Umbilical cord (tissue), 2 donors: Measurements from ENCODE around the gene TLN1. TPM values are rescaled to one million over a fixed set of nuclear protein-coding genes. Genes with fewer than 3 reads are reported as not detected.

ENCODE experiments used
- DNase-seq: peaks from one replicate; pipeline ENCODE4 v3.0.0-alpha.2; 2015; ENCODE audit warnings: low spot score
- total RNA-seq: library from RNA; depleted of rRNA; stranded (reverse); fragments of >200 nt; gene quantifications from one replicate; pipeline ENCODE4 v1.2.3, GENCODE V29; 2014; ENCODE audit warnings: low replicate concordance; ENCODE audit not compliant: insufficient read depth

Gene TLN1
- total RNA-seq, 1 donor from 2014 or later = 273 TPM

DNA sequence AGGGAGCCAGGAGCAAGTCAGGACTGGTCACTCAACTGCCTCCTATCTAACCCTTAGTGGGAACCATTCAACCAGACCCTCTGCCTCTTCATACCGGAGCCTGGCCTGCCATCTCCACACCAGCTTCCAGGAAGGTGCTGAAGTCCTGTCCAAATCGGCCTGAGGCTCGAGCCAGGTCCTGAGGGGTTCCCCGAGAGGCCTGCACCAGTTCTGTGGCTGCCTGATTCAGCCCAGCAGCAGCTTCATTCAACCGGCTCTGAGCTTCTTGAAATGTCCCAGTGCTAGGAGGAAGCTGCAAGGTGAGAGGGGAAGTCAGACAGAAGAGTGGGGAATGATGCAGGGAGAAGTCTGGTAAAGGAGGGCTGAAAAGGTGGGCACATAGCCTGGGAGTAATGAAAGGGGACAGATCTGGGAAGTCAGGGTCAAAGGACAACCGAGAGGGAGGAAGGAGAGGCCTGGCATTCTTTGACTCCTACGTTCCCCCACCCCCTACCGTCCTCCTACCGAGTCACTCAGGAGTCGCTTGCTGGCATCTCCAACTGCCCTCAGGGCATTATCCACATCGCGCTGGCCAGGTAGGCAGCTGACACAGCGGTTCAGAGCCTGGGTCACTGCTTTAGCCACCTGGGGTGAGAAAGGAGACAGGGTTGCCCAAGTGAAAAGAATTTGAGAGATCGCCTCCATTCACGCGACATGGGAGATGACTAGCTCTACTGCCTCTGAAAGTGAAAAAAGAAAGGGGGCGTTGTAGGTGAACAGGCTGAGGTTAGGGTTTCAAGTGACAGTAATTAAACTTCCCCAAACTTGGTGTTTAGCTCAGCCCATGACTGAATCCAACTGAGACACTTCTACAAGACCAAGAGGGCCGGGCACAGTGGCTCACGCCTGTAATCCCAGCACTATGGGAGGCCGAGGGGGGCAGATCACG, 20.2 kb downstream of the TLN1 start:
- DNase-seq = no peak

DNA sequence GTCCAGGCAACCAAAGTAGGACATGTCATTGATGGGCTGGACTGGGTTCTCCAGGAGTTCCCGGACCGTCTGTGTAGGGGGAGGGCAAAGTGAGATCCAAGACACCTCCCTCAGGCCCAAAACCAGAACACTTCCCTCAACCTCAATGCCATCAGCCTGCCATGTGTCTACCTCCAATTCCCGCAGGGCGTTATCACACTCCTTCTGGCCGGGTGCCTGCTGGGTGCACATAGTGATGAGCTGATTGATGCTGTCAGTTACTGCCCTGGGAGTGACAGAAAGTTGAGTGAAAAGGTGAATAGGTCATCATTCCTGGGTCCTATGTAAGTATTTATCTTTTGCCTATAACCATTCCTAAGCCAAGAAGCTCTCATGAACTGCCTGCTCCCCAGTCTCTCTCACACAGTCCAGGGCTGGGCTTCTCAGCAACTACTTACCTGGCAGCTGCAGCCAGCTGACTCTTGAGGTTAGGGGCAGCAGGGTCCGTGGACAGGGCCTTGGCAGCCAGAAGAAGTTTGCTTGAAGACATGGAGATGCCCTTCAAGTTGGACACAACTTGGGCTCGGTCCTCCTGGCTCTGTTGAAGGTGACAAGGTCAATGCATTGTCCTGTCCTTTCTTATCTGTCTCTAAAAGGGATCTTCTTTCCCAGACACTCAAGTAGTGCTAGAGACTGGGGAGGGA, 21.0 kb downstream of the TLN1 start:
- no peak for DNase-seq

DNA sequence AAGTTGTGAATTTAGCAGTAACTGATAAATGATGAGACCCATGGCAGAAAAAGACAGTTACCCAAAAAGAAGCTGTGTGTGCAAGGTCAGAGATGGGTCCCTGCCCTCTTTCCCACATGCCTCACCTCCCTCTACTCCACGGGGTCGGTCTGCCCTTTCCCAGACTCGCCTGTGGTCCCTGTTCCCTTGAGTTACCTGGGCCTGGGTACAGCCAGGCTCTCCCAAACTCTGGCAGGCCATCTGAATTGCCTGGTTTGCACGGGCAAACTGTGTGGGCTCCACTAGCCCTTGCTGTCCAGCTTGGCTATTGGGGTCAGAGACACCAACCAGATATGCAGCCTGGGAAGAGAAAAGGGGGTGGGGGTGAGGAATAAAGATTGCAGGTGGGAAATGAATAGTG, 23.8 kb downstream of the TLN1 start:
- DNase-seq = no peak

DNA sequence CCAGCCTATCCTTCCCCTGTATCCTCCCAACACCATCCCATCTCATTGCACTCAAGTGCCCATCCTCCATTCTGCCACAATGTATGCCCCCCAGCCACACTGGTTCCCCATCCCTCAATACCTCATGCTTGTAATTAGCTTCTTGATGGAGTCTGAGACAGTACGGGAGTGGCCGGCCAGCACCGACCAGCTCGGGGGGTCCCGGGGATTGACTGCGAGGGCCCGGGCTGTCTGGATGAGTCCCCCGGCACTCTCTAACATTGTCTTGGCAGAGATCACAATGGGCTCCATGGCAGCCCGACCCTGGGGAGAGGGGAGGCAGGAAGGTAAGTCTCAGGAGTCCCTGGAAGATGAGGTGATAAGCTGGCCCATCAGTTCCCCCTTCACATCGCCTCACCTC, 25.0 kb downstream of the TLN1 start:
- no peak for DNase-seq

DNA sequence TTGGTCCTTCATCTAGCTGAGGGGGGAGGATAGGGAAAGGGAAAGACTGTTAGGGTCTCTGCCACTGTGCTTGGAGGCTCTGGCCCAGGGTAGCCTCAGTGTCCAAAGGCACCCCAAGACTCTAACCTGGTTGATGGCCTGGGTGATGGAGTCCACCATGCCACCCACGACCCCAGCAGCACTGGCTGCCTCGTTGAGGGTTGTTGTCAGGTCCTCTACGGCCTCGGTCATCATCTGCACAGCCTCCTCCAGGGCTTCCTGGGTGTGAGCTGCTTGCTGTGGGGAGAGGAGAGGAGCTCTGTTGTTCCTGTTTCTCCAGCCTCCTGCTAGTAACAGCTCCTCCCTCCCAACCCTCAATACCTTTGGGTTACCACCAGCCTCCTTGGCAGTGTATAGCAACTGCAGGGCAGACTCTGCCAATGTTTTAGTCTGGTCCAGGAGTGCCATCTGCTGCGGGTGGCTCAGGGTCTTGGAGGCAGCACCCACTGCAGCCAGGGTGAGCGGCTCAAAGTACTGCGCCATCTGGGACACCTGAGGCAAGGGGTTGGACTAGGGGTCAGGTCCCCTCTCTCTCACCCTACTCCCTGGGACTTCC, 26.1 kb downstream of the TLN1 start:
- DNase-seq = no peak

DNA sequence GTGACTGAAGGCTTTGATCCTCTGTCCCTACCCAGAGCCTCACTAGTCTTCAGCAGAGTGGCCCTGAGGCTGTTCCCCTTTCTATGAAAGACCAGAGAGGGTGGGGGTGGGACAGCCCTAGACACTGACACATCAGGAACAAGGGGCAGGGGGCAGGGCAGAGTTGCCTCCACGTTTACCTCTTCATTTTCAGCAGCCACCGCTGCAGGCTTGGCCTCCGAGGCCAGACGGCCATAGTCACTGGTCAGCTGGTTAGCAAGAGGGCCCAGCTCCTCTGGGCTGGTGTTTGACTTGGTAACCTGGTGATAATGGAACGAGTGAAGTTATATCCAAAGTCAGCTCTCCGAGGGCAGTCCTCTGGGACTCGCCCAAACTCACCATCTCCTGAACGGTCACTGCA, 26.6 kb downstream of the TLN1 start:
- no peak for DNase-seq

DNA sequence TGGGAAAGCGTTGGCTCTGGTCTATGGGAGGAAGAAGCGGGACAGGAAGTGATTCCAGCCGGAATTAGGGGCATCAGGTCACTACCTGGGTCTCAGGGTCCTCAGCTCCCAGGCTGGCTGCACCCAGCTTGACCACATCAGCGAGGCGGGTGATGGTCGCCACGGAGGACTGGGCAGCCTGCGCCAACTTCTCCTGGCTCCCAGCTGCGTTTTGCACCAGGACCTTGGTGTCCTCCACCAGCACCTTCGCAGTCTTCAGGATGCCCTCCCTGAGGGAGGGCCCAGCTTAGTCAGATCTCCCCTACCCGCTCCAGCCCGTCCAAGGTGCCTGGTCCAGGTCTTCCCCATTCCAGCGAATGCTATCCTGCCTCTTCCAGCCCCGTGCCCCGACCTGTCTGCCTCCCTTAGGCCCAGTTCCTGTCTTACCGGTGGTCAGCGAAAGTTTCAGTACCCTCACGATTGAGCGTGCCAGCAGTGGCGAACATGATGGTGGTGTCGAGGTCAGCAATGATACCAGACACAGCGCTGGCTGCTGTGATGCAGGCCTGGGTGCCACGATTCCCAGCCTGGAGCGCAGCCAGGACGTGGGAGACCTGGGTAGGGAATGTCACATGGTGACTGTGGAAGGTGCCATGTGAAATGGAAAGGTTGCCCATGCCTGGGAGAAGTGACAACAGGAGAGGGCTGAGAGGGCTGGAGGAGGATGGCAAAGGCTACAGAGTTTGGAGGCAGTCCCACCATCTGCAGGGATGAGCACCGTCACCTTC, 27.9 kb downstream of the TLN1 start:
- DNase-seq = no peak

DNA sequence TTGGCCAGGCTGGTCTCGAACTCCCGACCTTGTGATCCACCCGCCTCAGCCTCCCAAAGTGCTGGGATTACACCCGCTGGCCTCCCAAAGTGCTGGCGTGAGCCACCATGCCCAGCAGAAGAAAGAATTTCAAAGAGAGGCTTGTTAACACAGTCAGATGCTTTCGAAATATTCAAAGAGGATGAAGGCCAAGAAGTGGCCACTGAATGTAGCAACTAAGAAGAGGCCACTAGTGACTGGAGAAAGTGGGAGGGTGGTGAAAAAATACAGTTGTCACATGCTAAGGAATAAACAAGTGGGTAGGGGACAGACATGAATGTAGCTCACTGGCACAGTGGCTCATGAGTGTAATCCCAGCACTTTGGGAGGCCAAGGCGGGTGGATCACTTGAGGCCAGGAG, 29.3 kb downstream of the TLN1 start:
- no peak for DNase-seq

DNA sequence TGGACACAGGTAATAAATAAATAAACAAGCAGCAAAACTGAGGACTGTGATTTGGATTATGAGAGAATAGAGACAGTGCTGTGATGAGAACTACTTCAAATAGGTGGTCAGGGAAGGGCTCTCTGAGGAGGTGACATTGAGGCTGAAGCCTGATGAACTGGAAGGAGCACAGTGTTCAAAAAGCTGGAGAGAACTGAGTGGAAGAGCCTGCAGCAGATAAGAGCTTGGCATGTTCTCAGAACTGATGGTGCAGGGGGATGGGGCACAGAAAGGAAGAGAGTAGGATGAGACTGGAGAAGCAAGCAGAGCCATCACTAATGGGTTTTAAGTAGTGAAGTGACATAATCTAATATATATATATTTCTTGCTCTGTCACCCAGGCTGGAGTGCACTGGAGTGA, 31.1 kb downstream of the TLN1 start:
- no peak for DNase-seq

DNA sequence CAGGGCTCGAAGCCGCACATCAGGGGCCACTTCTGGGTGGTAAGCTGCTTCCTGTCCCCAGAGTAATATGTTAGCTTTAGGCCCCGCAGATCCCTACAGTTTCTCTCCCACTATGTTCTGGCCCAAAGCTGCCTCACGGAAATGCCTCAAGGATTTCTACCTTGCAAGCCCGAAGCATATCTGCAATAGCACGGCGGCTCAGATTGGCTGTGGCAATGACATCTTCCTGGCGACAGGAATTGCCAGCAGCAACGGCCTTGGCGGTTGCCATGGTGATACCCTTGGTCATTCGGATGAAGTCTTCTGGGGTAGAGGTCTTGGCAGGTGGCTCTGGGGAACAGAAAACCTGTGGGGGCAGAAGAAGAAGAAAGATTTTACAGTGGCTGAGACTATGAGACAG, 32.0 kb downstream of the TLN1 start:
- DNase-seq = no peak

DNA sequence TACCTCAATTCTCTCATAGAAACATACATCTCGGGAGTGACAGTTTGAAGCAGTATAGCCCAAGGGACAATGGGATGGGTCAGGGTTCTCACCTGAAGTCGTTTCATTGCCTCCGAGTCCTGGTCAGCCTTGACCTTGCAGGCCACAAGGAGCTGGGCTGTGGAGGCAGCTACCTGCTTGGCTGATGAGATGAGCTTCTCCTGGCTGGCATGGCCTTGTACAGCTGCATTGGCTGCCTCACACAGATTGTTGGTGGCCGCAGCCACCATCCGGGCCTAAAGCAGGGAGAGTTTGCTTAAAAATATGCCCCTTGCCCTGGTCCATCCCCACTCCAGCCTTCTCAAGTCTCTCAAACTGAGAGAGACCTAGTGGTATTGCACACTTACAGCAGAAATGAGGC, 33.8 kb downstream of the TLN1 start:
- DNase-seq = no peak

DNA sequence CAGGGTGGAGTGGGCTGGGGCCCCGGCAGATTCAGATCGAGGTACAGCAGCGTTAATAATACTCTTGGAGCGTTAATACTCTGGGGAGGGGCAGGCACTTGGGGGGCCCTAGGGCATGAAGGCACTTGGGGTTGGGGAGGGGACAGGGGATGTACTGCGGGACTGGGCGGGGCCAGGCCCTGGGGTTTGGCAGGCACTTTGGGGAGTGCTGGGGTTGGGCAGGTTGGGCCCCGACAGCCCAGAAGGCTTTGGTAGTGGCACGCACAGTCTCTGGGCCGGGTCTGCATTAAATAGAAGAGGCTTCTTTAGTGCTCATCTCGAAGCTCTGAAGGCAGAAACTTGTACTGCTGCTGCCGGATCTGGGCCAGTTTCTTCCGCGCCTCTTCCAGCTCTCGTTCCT, 34.5 kb downstream of the TLN1 start:
- no peak for DNase-seq

DNA sequence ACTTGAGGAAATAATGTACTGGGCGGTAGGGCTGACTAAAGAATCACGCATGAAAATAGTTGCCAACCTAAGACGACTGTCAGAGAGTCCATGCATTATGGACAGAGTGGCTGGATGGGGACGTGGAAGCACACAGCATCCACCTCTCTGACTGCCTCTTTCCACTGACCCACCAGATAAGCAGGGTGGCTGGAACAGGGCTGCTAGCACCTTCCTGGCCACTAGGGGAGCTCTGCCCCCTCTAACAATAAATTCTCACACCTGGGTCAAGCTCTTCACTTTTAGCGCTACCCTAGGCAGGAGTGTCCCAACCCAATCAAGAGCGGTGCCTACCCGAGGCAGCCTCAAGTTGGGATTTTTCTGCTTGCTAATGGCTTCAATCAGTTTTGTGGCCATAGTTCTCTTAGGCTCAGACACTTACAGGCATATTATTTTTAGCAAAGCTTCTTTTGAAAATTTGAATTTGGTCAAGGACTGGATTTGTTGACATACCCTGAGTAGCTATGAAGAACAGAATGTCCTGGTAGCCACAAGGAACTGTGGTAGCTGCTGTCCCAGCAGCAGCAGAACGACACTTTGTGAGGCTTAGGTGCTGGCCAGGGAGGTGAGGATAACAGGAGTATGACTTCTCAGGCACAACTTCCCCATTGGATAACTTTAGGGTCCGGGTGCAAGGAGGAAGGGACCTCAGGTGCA, 35.3 kb downstream of the TLN1 start:
- DNase-seq = peak; percentile 46

DNA sequence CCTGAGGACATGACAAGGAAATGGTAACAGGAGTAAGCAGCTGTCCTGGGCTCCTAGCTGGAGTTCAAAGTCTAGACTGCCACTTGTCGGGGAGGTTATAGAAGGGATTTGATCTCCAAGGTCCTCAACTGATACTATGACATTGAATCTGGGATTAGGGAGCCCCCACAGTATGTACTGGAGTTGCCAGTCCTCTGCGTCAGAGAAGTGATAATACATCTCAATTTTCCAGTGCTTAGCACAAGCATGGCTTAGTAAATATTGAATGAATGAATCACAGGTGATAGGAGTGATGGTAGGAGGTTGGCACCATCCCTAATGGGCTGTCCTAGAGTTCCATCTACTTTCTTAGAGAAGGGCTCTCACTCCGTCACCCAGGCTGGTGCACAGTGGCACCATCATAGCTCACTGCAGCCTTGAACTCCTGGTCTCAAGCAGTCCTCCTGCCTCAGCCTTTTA, 36.0 kb downstream of the TLN1 start:
- DNase-seq = no peak

DNA sequence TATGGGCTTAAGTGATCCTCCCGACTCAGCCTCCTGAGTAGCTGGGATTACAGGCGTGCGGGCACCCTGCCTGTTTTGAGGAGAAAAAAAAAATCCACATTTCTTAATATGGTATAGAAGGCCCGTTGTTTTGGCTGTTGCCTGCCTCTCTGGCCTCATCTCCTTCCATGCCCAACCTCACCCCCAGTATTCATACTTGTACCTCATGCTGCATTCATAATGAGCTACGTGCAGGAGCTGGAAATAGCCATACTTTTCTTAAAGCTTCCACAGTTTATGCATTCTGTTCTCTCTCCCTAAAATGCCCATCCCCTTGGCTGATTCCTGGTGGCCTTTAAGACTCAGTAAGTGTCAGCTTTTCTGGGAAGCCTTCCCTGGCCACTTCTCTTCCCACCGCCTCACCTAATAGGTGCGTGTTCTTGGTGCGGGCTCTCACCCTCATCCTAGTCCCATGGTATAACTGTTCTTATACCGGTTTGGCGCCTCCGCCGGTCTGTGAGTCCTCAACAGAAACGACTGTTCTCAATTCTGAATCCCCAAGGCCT, 40.2 kb downstream of the TLN1 start:
- peak; percentile 61 for DNase-seq

DNA sequence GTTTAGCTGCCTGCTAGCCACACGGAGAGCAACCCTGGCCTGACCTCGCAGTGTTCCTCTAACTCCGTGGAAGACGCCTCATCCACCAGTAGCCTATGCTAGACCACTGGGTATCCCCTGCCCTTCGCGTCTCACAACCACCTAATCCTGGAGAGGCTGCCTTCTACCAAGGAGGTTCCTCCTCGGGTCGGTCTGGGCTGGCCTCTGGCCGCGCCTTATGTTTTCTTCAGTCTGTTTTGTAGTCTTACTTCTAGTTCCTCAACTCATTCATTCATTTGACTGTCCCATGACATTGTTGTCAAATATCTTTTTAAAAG, 40.7 kb downstream of the TLN1 start:
- DNase-seq = no peak

DNA sequence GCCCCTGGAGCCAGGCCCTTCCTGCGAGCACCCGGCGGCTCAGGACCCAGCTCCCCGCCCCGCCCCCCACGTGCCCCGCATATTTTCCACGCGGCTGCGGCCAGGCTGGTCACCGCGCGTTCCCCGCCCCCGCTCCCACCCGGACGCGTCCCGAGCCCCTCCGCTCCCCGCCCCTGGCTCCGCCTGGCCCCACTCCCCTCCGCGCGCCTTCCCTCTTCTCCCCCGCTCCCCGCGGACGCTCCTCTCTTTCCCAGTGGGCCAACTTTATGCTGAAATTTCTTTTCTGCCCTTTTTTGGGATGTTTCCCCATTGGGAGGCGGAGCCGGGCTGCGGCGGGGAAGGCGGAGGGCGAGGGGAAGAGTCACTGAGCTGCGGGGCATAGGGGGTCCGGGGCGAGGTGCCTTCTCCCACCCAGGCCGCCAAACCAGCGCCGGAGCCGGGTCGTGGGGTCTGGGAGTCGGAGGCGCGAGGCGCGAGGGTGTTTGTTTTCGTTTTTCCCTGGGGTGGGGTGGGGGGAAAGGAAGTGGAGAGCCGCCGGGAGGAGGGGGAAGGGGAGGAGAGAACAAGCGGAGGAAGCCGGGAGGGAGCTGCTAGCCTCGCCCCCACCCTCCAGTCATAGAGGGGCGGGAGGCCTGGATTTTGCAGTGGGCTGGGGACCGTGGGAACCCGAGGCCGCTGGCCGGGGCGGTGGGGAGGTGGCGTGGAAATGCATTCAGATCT, 41.2 kb downstream of the TLN1 start:
- peak; percentile 95 for DNase-seq

DNA sequence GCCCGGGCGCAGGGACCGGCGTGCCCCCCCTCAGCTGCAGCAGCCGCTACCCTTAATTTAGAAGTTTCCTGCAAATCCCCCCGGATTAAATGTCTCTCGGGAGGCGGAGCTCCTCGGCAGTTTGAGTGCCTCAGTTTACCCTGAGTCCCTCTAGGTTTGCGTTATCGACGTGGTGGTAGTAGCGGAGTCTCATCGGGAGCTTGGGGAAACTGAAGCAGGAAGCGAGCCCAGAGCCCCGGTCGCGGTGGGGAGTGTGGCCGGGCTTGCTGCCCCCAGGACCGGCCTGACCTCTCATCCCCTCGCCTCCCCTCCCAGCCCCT, 41.7 kb downstream of the TLN1 start:
- no peak for DNase-seq

DNA sequence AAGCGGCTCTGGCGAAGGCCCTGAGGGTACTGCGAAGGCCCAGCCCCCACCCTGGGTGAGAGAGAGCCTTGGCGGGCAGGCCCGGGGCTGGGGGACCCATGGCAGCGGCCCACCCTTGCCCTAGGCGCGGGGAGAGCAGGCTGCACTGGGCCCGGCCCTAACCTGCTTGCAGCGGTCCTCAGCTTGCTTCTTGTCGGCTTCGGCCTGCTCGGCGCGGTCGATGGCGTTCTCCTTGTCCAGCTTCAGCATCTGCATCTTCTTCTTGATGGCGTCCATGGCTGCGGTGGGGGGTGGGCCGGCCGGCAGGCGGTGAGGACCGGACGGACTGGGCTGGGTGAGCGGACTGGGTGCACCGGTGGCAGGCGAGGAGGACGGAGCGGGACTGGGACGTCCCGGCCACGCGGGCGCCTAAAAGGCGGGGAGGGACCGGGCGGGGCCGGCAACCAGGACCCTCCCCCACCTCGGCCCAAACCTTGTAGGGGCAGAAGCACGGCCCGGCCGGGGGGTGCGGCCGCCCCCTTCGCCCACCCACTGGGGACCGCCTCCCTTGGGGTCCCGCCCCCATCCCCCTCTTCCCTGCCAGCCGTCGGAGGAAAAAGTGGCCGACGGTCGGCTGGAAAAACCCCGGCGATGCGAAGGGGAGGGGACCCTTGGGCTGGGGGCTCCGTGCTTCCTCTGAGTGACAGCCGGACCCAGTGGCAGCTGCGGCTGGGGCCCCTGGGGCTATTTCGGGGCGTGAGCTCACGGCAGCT, 42.3 kb downstream of the TLN1 start, which contains the start of gene TPM2:
Gene TPM2 (minus strand): TSS at position 384 of the 752 bp plus-strand sequence. CDS start 108 bp downstream, at position 276.
- peak; percentile 92 for DNase-seq
